GM12878 (cell line): ENCODE data around the gene PRKACG. TPM values are rescaled to one million over a fixed set of nuclear protein-coding genes. Genes with fewer than 3 reads are reported as not detected.
"Not testable (repeated sequence)": the region's sequence is repeated elsewhere in the genome, so short reads cannot be mapped to it uniquely, and the experiment has no call there.

Experiments used
- ATAC-seq: fragments of 200-7000 bp; cut with Tn5 transposase; 3 replicates; pipeline ENCODE4 v1.9.1; 2020; ENCODE audit warnings: mild to moderate bottlenecking, moderate library complexity
- BruUV-seq: library from RNA; stranded (reverse); fragments of 400-500 nt; replicated peaks from 2 replicates; lab custom pipeline; 2021; lab: Mats Ljungman, UMichigan
- CTCF ChIA-PET: fragments of 300-600 bp; sonication (Branson Sonifier 250); formaldehyde crosslinking; extraction: SDS; loops from one replicate; lab custom pipeline; 2021; ENCODE audit warnings: inconsistent platforms; lab: Yijun Ruan, JAX
- POLR2A ChIA-PET: fragments of 350-600 bp; formaldehyde crosslinking; extraction: SDS; loops from one replicate; lab custom pipeline; 2021; ENCODE audit warnings: inconsistent platforms; lab: Charles Lee
- RAD21 ChIA-PET: fragments of 300-600 bp; sonication (Branson Sonifier 250); formaldehyde crosslinking; loops from one replicate; lab custom pipeline; 2023; ENCODE audit warnings: antibody characterized with exemption; ENCODE audit not compliant: unreplicated experiment; lab: Charles Lee
- SMC1A ChIA-PET: fragments of 300-600 bp; sonication (Branson Sonifier 250); formaldehyde crosslinking; loops from one replicate; lab custom pipeline; 2023; ENCODE audit not compliant: unreplicated experiment, uncharacterized antibody; lab: Charles Lee
- DNase-seq: peaks from one replicate; pipeline ENCODE4 v3.0.0-alpha.2; 2011; ENCODE audit warnings: low read depth, low spot score
- FAIRE-seq: peaks from 3 replicates; lab custom pipeline; 2011; peaks lifted over from hg19 to GRCh38; lab: Jason Lieb, UNC
- H2AFZ ChIP-seq: 2 replicates; pipeline ENCODE4 v1.6.0; 2011; ENCODE audit warnings: low read depth, low read length, control low read depth; ENCODE audit not compliant: control insufficient read depth
- H3K27ac ChIP-seq: 2 replicates; pipeline ENCODE4 v1.5.1; 2011; ENCODE audit warnings: control low read depth; ENCODE audit not compliant: control insufficient read depth, insufficient read depth
- H3K27me3 ChIP-seq, 2 experiments: replicated peaks in 1 of 2; 2 replicates each; pipeline versions ENCODE4 v1.6.0 to v1.6.1; 2011; ENCODE audit warnings: low read length in 1 of 2; ENCODE audit not compliant: control insufficient read depth in 2 of 2, insufficient read depth in 2 of 2
- H3K36me3 ChIP-seq, 2 experiments: 2 replicates each; pipeline ENCODE4 v1.5.1; 2011; ENCODE audit warnings: low read length in 1 of 2; ENCODE audit not compliant: control insufficient read depth in 2 of 2, insufficient read depth in 2 of 2
- H3K4me1 ChIP-seq: 2 replicates; pipeline ENCODE4 v1.6.1; 2011; ENCODE audit warnings: mild to moderate bottlenecking, low read length, moderate library complexity, mixed read lengths; ENCODE audit not compliant: control insufficient read depth, insufficient read depth
- H3K4me2 ChIP-seq: 2 replicates; pipeline ENCODE4 v1.6.0; 2011; ENCODE audit warnings: control low read depth; ENCODE audit not compliant: control insufficient read depth, insufficient read depth
- H3K4me3 ChIP-seq: fragments of 200-600 bp; sonication (generic); 2 replicates; pipeline ENCODE4 v1.5.1; 2016
- H3K79me2 ChIP-seq: 2 replicates; pipeline ENCODE4 v1.6.0; 2011; ENCODE audit warnings: low read length; ENCODE audit not compliant: control insufficient read depth, insufficient read depth
- H3K9ac ChIP-seq: 2 replicates; pipeline ENCODE4 v1.8.0; 2011; ENCODE audit warnings: low read length, control low read depth, mixed read lengths; ENCODE audit not compliant: control insufficient read depth, insufficient read depth
- H3K9me3 ChIP-seq: replicated peaks from 3 replicates; pipeline ENCODE4 v1.5.1; 2011; ENCODE audit warnings: mild to moderate bottlenecking, low read length; ENCODE audit not compliant: control insufficient read depth, insufficient read depth
- H4K20me1 ChIP-seq: 2 replicates; pipeline ENCODE4 v1.6.0; 2011; ENCODE audit not compliant: control insufficient read depth, insufficient read depth
- CHD4 ChIP-seq: fragments of 200-600 bp; sonication (generic); IDR thresholded peaks from 2 replicates; pipeline ENCODE4 v1.6.1; 2016; ENCODE audit warnings: mild to moderate bottlenecking
- JUNB ChIP-seq: IDR thresholded peaks from 2 replicates; pipeline ENCODE4 v1.6.1; 2016; ENCODE audit warnings: antibody characterized with exemption, mild to moderate bottlenecking
- MTA3 ChIP-seq: IDR thresholded peaks from 2 replicates; pipeline ENCODE4 v1.6.1; 2012; ENCODE audit warnings: low read length, inconsistent platforms, borderline replicate concordance
- MYB ChIP-seq: fragments of 150-350 bp; IDR thresholded peaks from 2 replicates; pipeline ENCODE4 v1.6.1; 2014; ENCODE audit warnings: mild to moderate bottlenecking, low read depth, low read length, borderline replicate concordance
- PAX8 ChIP-seq: fragments of 450-650 bp; IDR thresholded peaks from 2 replicates; pipeline ENCODE4 v1.6.1; 2017; ENCODE audit warnings: mild to moderate bottlenecking, moderate library complexity
- POU2F2 ChIP-seq: IDR thresholded peaks from 3 replicates; pipeline ENCODE4 v1.6.1; 2011; ENCODE audit warnings: low read depth, mild to moderate bottlenecking, low read length, borderline replicate concordance
- SMARCA5 ChIP-seq: fragments of 450-650 bp; IDR thresholded peaks from 2 replicates; pipeline ENCODE4 v1.6.1; 2017; ENCODE audit warnings: mild to moderate bottlenecking
- SMC3 ChIP-seq: IDR thresholded peaks from 2 replicates; pipeline ENCODE4 v1.6.1; 2011; ENCODE audit warnings: low read length, improper control_type of control experiment, borderline replicate concordance
- SREBF2 ChIP-seq: IDR thresholded peaks from 2 replicates; pipeline ENCODE4 v1.6.1; 2012; ENCODE audit warnings: mild to moderate bottlenecking, low read length
- STAT1 ChIP-seq: fragments of 450-650 bp; conservative IDR thresholded peaks from 2 replicates; pipeline ENCODE4 v1.6.1; 2014; ENCODE audit warnings: antibody characterized with exemption, mild to moderate bottlenecking
- TCF7 ChIP-seq: IDR thresholded peaks from 2 replicates; pipeline ENCODE4 v1.6.1; 2014; ENCODE audit warnings: antibody characterized with exemption, borderline replicate concordance
- WGBS: methylation state at CpG from one replicate; pipeline ENCODE4 v1.1.6; 2016; ENCODE audit warnings: low lambda C conversion rate; ENCODE audit not compliant: insufficient replicate concordance, insufficient coverage; ENCODE audit errors: missing lambda C conversion rate; 5-methylcytosine and 5-hydroxymethylcytosine counted together
- in situ Hi-C: fragments of 300-500 bp; cut with MboI; formaldehyde crosslinking; loops from 9 replicates; pipeline ENCODE4 v1.14.3; 2018; ENCODE audit warnings: mixed read lengths
- intact Hi-C: fragments of 100-400 bp; cut with micrococcal nuclease; formaldehyde crosslinking; loops from one replicate; pipeline ENCODE4 v1.14.2; 2022; ENCODE audit not compliant: unreplicated experiment
- polyA plus RNA-seq, 11 experiments: library from polyadenylated mRNA; depleted of rRNA in 4 of 11; unstranded in 6 of 11; stranded (reverse) in 5 of 11; fragments of >200 nt; fragmentation: Nextera tagmentation in 4 of 11; fragmentation: Illumina TruSeq in 1 of 11; extraction: Ambion mirVana in 4 of 11; extraction: Trizol in 1 of 11; gene quantifications; 1 replicate in 1 of 11; 2 replicates in 10 of 11; pipeline versions ENCODE4 v1.2.1 to v1.2.3, GENCODE V29; 2011 to 2016; ENCODE audit warnings: inconsistent platforms in 2 of 11, missing spikeins in 2 of 11, low read depth in 1 of 11
- total RNA-seq, 4 experiments: library from RNA; depleted of rRNA in 3 of 4; stranded (reverse); fragments of >200 nt in 3 of 4; fragmentation: Illumina TruSeq in 1 of 4; extraction: Trizol in 1 of 4; gene quantifications; 2 replicates each; pipeline versions ENCODE4 v1.2.1 to v1.2.3, GENCODE V29; 2013 to 2021
- TF ChIP-seq, protein P1 (sequence below): IDR thresholded peaks from 2 replicates; pipeline ENCODE4 v1.6.1; 2011; ENCODE audit warnings: borderline replicate concordance, low read depth, mild to moderate bottlenecking, moderate library complexity, mixed read lengths, low read length; ENCODE audit not compliant: insufficient read depth; ENCODE audit errors: extremely low read length
- TF ChIP-seq, protein P2 (sequence below): IDR thresholded peaks from 2 replicates; pipeline ENCODE4 v1.6.1; 2012; ENCODE audit warnings: low read depth, low read length, improper control_type of control experiment

PRKACG gene
- total and polyA plus RNA-seq, 10 of the 15 experiments (the other 5 are each of a cell fraction or from before 2014, with no cell fraction given) = not detected

DNA sequence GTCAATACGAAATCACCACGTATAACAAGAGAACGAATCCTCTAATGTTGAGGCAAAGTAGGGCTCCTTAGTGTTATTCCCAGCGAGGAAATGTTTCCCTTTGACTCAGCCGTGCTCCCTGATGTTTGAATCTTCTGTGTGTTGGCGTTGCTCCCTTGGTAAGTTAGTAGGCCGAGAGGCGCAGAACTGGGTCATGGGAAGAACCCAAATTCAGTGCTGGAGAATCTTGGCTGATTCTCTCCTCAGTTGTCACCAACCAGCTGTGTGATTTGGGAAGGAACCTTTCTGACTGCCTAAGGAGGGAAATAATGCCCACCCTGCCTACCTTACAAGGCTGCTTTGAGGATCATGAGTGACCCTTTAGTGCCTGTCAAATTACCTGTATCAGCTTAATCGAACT lies 22.5 kb downstream of the PRKACG start:
- in situ Hi-C loops = loop anchor here (10.0 kb wide), 1 partner anchor 287 kb away; the partner anchor contains the start of gene PIP5K1B
- H3K27me3 ChIP-seq = no peaks in the 10 kb centered on the region
- no peaks in the 10 kb centered on the region for H3K79me2 ChIP-seq
- H3K9me3 ChIP-seq = no peaks in the 10 kb centered on the region
- H3K9ac ChIP-seq = no peak overlapping the region
- POLR2A ChIA-PET = no interaction called here
- FAIRE-seq (no peak), DNase-seq (no peak), ATAC-seq (no peak)
- H3K4me2 ChIP-seq = no peak overlapping the region
- BruUV-seq = no TSS peak
- 90% methylated on average over 9 of the region's 9 CpGs for WGBS
- intact Hi-C loops = no loop called here
- H3K4me1 ChIP-seq = no peaks in the 10 kb centered on the region
- no peak overlapping the region for H3K27ac ChIP-seq
- TF ChIP-seq TCF7 (no peak), MTA3 (no peak), STAT1 (no peak), JUNB (no peak), SMARCA5 (no peak), POU2F2 (no peak), SREBF2 (no peak), SMC3 (no peak), MYB (no peak), PAX8 (no peak), CHD4 (no peak)
- TF ChIP-seq, protein P1, sequence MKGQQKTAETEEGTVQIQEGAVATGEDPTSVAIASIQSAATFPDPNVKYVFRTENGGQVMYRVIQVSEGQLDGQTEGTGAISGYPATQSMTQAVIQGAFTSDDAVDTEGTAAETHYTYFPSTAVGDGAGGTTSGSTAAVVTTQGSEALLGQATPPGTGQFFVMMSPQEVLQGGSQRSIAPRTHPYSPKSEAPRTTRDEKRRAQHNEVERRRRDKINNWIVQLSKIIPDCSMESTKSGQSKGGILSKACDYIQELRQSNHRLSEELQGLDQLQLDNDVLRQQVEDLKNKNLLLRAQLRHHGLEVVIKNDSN = no peak
- TF ChIP-seq, protein P2, sequence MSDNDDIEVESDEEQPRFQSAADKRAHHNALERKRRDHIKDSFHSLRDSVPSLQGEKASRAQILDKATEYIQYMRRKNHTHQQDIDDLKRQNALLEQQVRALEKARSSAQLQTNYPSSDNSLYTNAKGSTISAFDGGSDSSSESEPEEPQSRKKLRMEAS = no peak
- H4K20me1 ChIP-seq = no peaks in the 10 kb centered on the region
- SMC1A ChIA-PET = no interaction called here
- RAD21 ChIA-PET = no interaction called here
- H3K36me3 ChIP-seq = no peaks in the 10 kb centered on the region
- CTCF ChIA-PET = no interaction called here
- H2AFZ ChIP-seq = no peak overlapping the region
- H3K4me3 ChIP-seq = no peak overlapping the region

DNA sequence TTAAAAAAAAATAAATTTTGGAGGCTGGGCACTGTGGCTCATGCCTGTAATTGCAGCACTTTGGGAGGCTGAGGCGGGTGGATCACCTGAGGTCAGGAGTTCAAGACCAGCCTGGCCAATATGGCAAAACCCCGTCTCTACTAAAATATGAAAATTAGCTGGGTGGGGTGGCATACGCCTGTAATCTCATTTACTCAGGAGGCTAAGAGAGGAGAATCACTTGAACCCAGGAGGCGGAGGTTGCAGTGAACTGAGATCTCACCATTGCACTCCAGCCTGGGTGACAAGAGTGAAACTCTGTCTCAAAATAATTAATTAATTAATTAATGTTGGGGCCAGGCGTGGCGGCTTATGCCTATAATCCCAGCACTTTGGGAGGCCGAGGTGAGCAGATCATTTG lies 27.0 kb downstream of the PRKACG start:
- in situ Hi-C loops, BruUV-seq: not testable (repeated sequence)

More for the DNA sequence above, 27.0 kb downstream of the PRKACG start:
- H3K27ac ChIP-seq, FAIRE-seq, H2AFZ ChIP-seq, H3K9ac ChIP-seq, H3K9me3 ChIP-seq, H4K20me1 ChIP-seq, H3K4me3 ChIP-seq, H3K27me3 ChIP-seq, DNase-seq, H3K36me3 ChIP-seq, RAD21 ChIA-PET, H3K79me2 ChIP-seq, H3K4me2 ChIP-seq, intact Hi-C loops, ATAC-seq: not testable (repeated sequence)
- ChIA-PET POLR2A (interaction anchor here (1.1 kb wide), 1 partner anchor 55 kb away, joined by 3 read pairs; no protein-coding TSS in a partner anchor), SMC1A (interaction anchor here (1.2 to 1.8 kb wide), 2 partner anchors 13 to 37 kb away, joined by 3 to 6 read pairs; no protein-coding TSS in a partner anchor), CTCF (interaction anchor here (1.3 kb wide), 1 partner anchor 35 kb away, joined by 3 read pairs; no protein-coding TSS in a partner anchor)
- peaks cover 30% of the 10 kb centered on the region for H3K4me1 ChIP-seq
- 95% methylated on average over 7 of the region's 7 CpGs for WGBS
